Left ventricle myocardium inferior (tissue), 1 donor: Measurements from ENCODE around the gene FCN2. TPM values are rescaled to one million over a fixed set of nuclear protein-coding genes. Genes with fewer than 3 reads are reported as not detected.

Experiments used
- DNase-seq: peaks from one replicate; pipeline ENCODE4 v3.0.0-alpha.2; 2020
- H3K27ac ChIP-seq: fragments of 200-600 bp; replicated peaks from 2 replicates; pipeline ENCODE4 v1.8.0; 2021
- H3K27me3 ChIP-seq: fragments of 200-600 bp; 2 replicates; pipeline ENCODE4 v1.8.0; 2021; ENCODE audit warnings: low read depth
- H3K36me3 ChIP-seq: fragments of 200-600 bp; 2 replicates; pipeline ENCODE4 v1.8.0; 2021
- H3K4me1 ChIP-seq: fragments of 200-600 bp; 2 replicates; pipeline ENCODE4 v1.8.0; 2021
- H3K4me3 ChIP-seq: fragments of 200-600 bp; 2 replicates; pipeline ENCODE4 v1.8.0; 2021; ENCODE audit warnings: mild to moderate bottlenecking, moderate library complexity
- H3K9me3 ChIP-seq: fragments of 200-600 bp; replicated peaks from 2 replicates; pipeline ENCODE4 v1.8.0; 2021
- CTCF ChIP-seq: fragments of 200-600 bp; IDR thresholded peaks from 2 replicates; pipeline ENCODE4 v1.8.0; 2021; ENCODE audit warnings: antibody characterized with exemption, mild to moderate bottlenecking, borderline replicate concordance
- intact Hi-C: fragments of 100-400 bp; cut with micrococcal nuclease; formaldehyde crosslinking; loops from one replicate; pipeline ENCODE4 v1.11.0; 2022
- total RNA-seq: library from RNA; stranded (reverse); fragmentation: NEBNext Ultra II Directional; extraction: Animal tissue kit (Norgen Biotek cat#: 25700); gene quantifications from one replicate; pipeline ENCODE4 v1.2.1, GENCODE V29; 2021
- donor health status: DM: no; HTN: yes; CAD: no; lungs with severe emphysema.

Gene FCN2
- total RNA-seq, 1 donor from 2014 or later: not detected

GRCh38 chr9:134860510-134860909, 20.1 kb upstream of the FCN2 start:
- Histone ChIP-seq H3K4me1 (peaks cover 14% of the 10 kb centered on the region), H3K4me3 (no peak overlapping the region), H3K27me3 (peaks cover 13% of the 10 kb centered on the region), H3K9me3 (peaks cover 12% of the 10 kb centered on the region), H3K36me3 (no peaks in the 10 kb centered on the region), H3K27ac (no peak overlapping the region)
- no peak for DNase-seq
- no peak for TF ChIP-seq CTCF
- intact Hi-C loops: no loop called here

GRCh38 chr9:134861595-134862334, 18.8 kb upstream of the FCN2 start:
- DNase-seq: no peak
- no peak for TF ChIP-seq CTCF
- no peaks in the 10 kb centered on the region for H3K36me3 ChIP-seq
- peaks cover 3% of the 10 kb centered on the region for H3K27me3 ChIP-seq
- peaks cover 12% of the 10 kb centered on the region for H3K9me3 ChIP-seq
- no peak overlapping the region for H3K4me3 ChIP-seq
- H3K4me1 ChIP-seq: peaks cover 14% of the 10 kb centered on the region
- H3K27ac ChIP-seq: no peak overlapping the region
- intact Hi-C loops: no loop called here

GRCh38 chr9:134863306-134863902, 17.2 kb upstream of the FCN2 start:
- Histone ChIP-seq H3K27ac (no peak overlapping the region), H3K36me3 (no peaks in the 10 kb centered on the region), H3K4me3 (no peak overlapping the region), H3K27me3 (no peaks in the 10 kb centered on the region), H3K4me1 (peaks cover 14% of the 10 kb centered on the region), H3K9me3 (peaks cover 12% of the 10 kb centered on the region)
- no peak for DNase-seq
- no peak for TF ChIP-seq CTCF
- intact Hi-C loops: no loop called here

GRCh38 chr9:134863941-134864820, 16.4 kb upstream of the FCN2 start:
- Histone ChIP-seq H3K27me3 (no peaks in the 10 kb centered on the region), H3K4me1 (peaks cover 14% of the 10 kb centered on the region), H3K4me3 (no peak overlapping the region), H3K27ac (peak overlapping the region; percentile 52), H3K9me3 (peaks cover 6% of the 10 kb centered on the region), H3K36me3 (no peaks in the 10 kb centered on the region)
- peak; percentile 35 for DNase-seq
- no peak for TF ChIP-seq CTCF
- intact Hi-C loops: no loop called here

GRCh38 chr9:134864821-134865190, 15.8 kb upstream of the FCN2 start:
- H3K36me3 ChIP-seq: no peaks in the 10 kb centered on the region
- H3K4me1 ChIP-seq: peaks cover 14% of the 10 kb centered on the region
- H3K27me3 ChIP-seq: no peaks in the 10 kb centered on the region
- intact Hi-C loops: no loop called here
- no peak overlapping the region for H3K4me3 ChIP-seq
- H3K9me3 ChIP-seq: peaks cover 6% of the 10 kb centered on the region
- no peak for DNase-seq
- no peak for TF ChIP-seq CTCF
- no peak overlapping the region for H3K27ac ChIP-seq
